ENCODE results near the gene AKAP5.

- TF ChIP-seq HDGF (IDR thresholded peaks at IDR 0.05; ENCODE audit: borderline replicate concordance) (no peak), FOXM1 (IDR thresholded peaks at IDR 0.05; ENCODE audit: borderline replicate concordance) (no peak), FOXA1 (IDR thresholded peaks at IDR 0.05) (no peak), LEF1 (IDR thresholded peaks at IDR 0.05; ENCODE audit: borderline replicate concordance) (no peak), ZNF384 (IDR thresholded peaks at IDR 0.05) (no peak)
These were observed 47.6 kb upstream of the AKAP5 start for GRCh38 chr14:64417771-64418125.

Measured in HEK293T (cell line).